ENCODE measurements around the gene ZNF813.

Gene ZNF813

GRCh38 chr19:53521373-53522202 is 54.1 kb downstream of the ZNF813 start:
- no peak for DNase-seq

GRCh38 chr19:53525922-53526321 is 58.4 kb downstream of the ZNF813 start:
- DNase-seq = no peak

GRCh38 chr19:53530622-53531021 is 63.1 kb downstream of the ZNF813 start:
- DNase-seq = no peak

GRCh38 chr19:53531457-53531856 is 63.9 kb downstream of the ZNF813 start:
- no peak for DNase-seq

- no peak for DNase-seq
Measured at GRCh38 chr19:53532362-53532761, 64.8 kb downstream of the ZNF813 start.

- DNase-seq = no peak
Measured at GRCh38 chr19:53536225-53536548, 68.7 kb downstream of the ZNF813 start.

GRCh38 chr19:53537121-53537520 is 69.6 kb downstream of the ZNF813 start:
- no peak for DNase-seq

GRCh38 chr19:53537521-53538377 is 70.2 kb downstream of the ZNF813 start, which contains the start of gene ZNF331:
Gene ZNF331, plus strand, starts transcription at chr19:53538145. Its CDS starts 31,232 bp downstream, at chr19:53569377.
- DNase-seq = peak; percentile 37

GRCh38 chr19:53538378-53539109 is 71.0 kb downstream of the ZNF813 start:
- no peak for DNase-seq

GRCh38 chr19:53540091-53540490 is 72.6 kb downstream of the ZNF813 start:
- no peak for DNase-seq

GRCh38 chr19:53541971-53542370 is 74.4 kb downstream of the ZNF813 start:
- DNase-seq = no peak

GRCh38 chr19:53545271-53546065 is 77.9 kb downstream of the ZNF813 start:
- DNase-seq = no peak
